Cardiac fibroblast (primary cell): ENCODE measurements around the gene HLX.

Experiments
- DNase-seq, 2 donors: peaks; one replicate each; pipeline versions ENCODE4 v3.0.0 to v3.0.0-alpha.2; 2010; ENCODE audit warnings: low read depth in 2 of 2
- H3K4me3 ChIP-seq, 2 donors: replicated peaks in 1 of 2; 1 replicate in 1 of 2; 2 replicates in 1 of 2; pipeline ENCODE4 v1.5.1; 2011; ENCODE audit warnings: low read depth in 2 of 2, low read length in 2 of 2, mild to moderate bottlenecking in 2 of 2, moderate library complexity in 1 of 2
- TF ChIP-seq, protein P1 (sequence below): IDR thresholded peaks from one replicate; pipeline ENCODE4 v1.5.1; 2011; ENCODE audit warnings: low read depth, mild to moderate bottlenecking, low read length, inconsistent platforms

HLX gene

DNA sequence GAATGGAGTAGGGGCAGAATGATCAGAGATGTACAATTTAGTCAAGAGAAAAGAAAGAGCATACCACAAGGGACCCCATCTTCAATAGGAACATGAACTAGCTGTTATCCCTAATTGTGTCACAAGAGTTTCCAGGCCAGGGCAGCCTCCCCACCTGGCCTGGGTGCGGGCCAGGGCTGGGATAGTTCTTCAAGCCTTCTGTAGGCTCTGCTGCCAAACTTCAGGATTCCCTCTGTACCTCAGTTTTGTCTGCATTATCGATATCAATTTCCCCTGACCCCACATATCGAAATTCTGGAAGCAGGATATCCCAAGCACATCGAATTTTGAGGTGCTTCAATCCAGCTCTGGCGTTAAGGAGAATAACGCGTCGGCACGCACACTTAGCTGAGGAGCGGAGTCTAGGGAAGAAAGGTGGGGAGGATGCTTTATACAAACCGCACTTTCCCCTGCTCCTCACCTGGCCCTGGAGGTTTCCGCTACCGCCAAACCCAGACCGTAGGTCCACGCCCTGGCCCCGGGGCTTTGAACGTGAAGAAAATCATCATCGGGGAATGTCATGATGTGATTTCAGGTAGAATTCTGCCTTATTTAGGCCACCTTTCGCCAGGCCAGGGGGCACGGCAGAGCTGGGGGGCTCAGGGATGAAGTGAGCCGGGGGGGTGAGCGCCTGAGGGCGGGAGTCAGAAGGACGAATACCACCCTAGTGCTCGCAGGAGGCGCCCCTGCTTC lies 7.4 kb downstream of the HLX start:
- TF ChIP-seq, protein P1, sequence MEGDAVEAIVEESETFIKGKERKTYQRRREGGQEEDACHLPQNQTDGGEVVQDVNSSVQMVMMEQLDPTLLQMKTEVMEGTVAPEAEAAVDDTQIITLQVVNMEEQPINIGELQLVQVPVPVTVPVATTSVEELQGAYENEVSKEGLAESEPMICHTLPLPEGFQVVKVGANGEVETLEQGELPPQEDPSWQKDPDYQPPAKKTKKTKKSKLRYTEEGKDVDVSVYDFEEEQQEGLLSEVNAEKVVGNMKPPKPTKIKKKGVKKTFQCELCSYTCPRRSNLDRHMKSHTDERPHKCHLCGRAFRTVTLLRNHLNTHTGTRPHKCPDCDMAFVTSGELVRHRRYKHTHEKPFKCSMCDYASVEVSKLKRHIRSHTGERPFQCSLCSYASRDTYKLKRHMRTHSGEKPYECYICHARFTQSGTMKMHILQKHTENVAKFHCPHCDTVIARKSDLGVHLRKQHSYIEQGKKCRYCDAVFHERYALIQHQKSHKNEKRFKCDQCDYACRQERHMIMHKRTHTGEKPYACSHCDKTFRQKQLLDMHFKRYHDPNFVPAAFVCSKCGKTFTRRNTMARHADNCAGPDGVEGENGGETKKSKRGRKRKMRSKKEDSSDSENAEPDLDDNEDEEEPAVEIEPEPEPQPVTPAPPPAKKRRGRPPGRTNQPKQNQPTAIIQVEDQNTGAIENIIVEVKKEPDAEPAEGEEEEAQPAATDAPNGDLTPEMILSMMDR = no peak
- no peak for DNase-seq
- H3K4me3 ChIP-seq = no peak overlapping the region

DNA sequence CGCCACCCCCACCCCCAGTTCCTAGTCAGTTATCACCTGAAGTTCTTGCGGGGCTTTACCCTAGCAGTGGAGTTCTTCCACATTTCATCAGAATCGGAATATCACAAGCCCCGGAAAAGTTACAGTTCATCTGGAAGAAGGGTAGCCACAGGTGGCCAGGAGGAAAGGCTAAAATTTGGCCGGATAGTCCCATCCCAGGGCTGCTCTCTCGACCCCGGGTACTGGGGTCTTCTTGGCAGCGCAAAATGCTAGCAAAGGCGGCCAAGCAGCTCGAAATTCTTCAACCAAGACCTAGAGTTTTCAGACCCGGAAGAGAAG lies 7.9 kb downstream of the HLX start:
- no peak overlapping the region for H3K4me3 ChIP-seq
- TF ChIP-seq, protein P1 = no peak
- DNase-seq = no peak

DNA sequence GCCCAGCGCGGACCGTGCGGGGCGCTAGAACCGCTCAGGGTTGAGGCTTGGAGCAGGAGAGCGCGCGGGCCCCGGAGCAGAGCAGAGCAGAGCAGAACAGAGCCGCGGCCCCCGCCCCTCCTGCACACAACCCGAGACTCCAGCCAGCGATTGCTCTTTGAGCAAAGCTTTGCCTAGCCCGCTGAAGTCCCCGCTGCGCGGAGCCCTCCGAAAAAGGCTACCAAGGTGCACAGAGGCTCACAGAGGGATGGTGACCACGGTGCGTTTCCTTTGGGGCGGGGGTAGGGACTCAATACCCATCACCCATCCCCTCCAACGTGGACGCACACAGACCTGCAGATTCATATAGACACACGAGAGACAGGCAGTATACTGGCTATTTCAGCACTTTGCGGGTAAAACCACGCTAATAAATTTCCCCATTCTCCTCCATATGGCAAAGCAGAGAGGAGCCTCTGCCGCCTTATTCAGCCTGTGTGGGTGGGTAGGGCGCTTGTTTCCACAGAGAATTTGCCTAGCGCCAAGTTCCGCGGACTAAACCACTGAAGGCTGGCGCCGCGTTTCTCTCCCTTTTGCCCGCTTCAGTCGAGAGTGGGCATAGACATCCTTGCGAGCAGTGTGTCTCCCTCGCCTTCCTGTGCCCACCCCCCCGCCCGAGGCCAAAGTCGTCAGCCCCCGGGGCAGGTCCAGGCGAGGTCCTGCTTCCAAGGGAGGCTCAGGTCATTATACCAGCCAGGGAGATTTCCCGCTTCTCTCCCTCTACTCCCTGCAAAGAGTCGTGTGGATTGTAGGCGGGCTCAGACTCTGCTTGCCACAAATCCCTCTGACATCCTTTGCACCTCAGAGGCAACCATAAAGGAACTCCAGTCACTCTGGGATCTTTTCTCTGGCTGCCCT lies 8.5 kb downstream of the HLX start:
- no peak overlapping the region for H3K4me3 ChIP-seq
- TF ChIP-seq, protein P1 = no peak
- DNase-seq = no peak

DNA sequence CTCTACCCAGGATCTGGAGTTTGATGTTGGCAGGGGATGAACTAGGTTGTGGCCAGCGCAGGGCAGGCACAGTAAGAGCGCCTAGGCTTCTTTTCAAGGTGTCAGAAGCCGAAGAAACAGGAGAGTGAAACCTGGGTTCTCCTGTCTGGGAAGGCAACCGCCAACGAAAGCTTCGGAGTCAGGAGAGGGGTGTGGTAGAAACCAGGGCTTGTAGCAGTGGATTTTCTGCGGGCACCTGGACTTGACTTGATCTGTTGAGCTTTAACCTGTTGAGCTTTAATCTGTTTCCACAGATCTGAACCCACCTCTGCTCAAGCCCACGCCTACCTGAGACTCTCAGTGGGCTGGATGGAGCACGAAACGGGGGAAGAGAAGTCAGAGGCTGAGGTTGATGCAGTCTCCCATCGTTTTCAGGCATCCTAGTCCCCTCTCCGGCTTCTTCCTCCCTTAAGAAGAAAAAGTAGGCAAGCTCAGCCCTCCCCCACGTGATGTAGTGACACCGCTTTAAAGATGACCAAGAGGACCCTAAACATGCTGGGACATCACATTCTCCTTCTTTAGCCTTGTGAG lies 9.3 kb downstream of the HLX start:
- no peak overlapping the region for H3K4me3 ChIP-seq
- TF ChIP-seq, protein P1 = no peak
- DNase-seq = no peak

DNA sequence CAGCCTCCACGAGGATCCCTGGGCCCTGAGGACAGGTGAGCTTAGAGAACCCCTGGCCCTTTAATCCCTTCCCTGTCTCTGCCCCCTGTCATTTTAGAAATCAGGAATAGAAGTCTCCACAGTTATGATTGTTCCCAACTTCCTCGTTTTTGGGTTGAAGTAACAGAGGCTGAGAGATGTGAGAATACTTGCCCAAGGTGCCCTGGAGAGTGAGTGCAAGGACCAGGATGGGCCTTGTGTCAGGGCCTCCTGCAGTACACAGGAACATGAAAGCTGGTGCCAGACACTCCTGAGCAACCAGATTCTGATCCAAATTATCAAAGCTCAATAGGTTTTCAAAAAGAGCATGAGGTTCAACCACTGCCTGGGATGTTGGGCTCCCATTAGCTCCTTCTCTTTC lies 10.1 kb downstream of the HLX start:
- TF ChIP-seq, protein P1 = no peak
- no peak overlapping the region for H3K4me3 ChIP-seq
- DNase-seq = no peak

DNA sequence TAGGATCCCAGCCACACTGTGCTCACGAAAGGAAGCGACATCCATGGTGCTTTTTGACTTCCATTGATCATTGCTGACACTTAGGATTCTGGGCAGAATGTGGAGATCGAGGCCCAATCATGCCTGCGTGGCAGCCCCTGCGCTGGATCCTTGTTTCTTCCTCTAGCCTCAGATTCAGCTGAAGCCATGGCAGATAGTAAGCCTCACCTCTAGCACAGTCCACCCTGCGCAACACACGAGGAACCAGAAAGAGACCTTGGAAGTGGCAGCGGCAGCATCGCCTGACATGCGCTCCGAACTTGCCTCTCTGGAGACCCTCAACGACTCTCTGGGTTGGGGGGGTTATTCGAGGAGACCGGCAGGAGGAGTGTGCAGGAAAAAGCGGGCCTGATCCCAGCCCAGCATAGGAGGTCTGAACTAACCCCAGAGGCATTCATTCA lies 10.6 kb downstream of the HLX start:
- TF ChIP-seq, protein P1 = no peak
- H3K4me3 ChIP-seq = no peak overlapping the region
- DNase-seq = no peak
